NCI-H2171 treated with DMSO at 0.1 percent for 48 hours (cell line): ENCODE measurements around the gene CACNA1S.
A peak's percentile ranks its signal among the peaks of the same experiment; 100 is the strongest.

ENCODE experiments used
- DNase-seq: peaks from one replicate; lab custom pipeline; 2025; lab: John Stamatoyannopoulos, UW

Gene CACNA1S

DNA sequence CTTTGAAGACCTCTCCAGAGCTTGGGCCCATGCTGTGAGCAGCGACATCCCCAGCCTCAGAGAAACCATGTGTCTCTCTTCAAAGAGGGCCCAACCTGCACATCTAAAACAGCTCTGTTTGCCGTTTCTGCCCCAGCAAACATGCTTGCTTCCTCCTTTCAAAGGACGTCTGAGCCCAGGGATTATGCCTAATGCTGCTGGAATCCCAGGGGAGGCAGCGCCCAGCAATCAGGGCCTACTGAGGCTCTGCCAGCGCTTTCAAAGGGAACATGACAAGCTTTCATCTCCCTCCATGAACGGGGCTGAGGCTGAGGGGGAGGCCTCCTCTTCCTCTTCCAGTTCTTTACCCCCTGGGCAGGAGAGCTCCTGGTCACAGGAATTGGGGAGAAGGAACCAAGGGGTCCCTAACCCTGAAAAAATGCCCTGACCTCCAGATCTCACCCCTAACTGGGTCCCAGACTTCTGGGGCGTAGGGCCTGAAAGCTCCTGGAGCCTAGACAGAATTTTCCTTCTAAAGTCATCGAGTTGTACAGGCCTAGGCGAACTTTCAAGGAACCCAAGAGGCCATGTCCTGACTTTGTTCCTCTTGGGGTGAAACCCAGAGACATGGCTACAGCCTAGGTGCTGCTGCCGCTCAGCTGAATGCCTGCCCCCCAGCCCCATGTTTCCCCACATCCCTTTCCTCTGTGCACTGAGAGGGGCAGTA is 28.2 kb upstream of the CACNA1S start:
- DNase-seq = no peak

DNA sequence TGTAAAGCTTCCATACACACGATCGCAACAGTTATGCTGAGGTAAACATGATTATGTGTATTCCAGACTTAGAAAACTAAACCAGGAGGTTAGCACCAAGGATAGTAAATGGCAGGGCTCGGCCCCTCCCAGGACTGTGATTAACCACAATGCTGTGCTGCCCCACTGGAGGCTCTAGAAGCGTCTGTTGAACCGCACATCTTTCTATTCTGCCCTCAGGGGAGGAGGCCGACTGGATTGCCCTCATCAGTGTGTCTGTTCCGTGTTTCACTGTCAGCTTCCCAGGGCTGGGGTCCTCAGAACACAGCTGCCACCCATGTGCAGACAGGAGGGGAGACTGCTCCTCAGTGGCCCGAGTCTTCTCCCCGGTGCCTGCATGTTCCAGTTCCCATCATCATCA is 27.5 kb upstream of the CACNA1S start:
- DNase-seq = no peak

DNA sequence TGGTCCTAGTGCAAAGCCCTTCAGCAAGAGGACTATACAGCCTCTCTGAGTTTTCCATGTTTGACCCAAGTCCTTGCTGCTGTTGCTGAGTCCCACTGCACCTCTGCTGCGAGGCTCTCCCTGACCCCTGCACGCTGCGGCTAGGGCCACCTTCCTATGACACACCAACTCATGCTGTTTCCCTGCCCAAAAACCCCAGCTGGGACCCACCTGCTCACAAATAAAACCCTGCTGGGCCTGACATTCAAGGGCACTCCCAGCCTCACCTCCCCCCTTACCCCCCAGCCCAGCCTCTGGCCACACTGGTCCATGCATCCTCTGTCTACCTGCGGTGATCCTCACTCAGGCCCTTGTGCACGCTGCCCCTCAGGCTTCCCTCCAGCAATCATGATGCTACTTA is 27.1 kb upstream of the CACNA1S start:
- no peak for DNase-seq

DNA sequence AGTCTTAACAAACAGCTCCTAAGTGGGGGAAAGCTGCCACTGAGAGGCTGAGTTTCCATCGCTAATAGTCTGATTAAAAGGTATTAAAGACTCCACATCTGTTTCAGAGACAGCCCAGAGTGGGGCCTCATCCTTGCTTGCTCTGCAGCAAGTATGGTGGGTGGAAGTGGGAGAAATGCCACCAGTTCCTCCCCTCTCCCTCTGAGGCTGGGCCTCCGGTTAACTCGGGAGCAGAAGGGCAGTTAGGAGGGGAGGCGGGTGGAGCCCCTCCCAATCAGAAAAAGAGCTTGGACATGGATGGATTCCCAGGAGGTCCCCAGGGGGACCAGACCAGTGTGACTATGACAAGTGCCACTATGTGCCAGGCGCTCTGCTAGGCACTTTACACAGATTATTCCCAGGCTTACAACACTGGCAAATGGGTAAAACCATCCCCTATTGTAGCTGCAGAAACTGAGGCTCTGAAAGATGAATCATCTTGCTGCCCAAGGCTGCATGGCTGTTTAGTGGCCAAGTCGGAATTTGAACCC is 26.1 kb upstream of the CACNA1S start:
- DNase-seq = no peak

DNA sequence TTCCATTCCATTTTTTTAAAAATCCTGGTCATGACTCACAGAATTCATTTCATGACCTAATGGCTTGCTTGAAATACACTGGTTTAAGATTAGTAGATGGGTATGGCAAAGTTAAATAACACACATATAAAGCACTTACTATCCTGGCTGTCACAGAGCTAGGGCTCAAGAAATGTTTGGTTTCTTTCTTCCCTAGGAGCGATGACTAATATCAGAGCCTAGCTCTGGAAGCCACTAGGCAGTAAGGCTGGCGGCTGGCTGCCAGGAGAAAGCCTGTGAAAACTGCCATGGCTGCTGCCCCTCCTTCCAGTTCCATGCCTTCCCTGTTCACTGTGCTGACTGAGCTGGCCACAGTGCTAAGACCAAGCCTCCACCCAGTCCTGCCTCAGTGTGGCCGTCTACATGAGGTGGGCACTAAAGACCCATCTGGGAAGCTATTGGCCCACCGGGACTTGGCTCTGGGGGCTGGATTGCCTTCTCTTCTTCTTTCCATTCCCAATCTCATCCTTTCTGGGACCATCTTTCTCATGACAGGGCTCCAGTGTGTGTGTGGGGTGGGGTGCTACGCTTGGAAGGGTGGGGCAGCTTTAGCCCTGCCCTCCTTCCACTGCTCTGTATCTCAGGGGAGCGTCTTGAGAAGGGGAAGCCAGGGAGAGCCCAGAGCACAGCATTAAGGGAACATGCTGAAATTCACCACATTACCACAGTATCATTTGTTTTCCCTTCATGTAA is 25.5 kb upstream of the CACNA1S start:
- no peak for DNase-seq

DNA sequence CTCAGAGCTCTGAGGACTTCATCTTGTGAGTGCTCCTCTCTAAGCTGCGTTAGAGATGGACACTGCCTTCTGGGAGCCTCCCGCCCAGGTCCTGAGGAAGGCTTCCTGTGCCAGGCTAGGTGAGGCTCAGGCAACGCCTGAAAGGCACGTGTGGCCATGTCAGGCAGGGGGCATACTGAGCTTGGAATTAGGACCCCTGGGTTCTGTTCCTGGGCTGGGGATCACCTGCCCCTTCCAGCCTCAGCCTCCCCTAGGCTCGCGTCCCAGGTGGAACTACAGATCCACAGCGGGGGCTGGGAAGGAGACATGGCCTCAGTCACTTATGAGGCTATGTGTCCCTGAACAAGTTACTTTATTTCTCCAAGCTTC is 24.8 kb upstream of the CACNA1S start:
- DNase-seq = no peak

DNA sequence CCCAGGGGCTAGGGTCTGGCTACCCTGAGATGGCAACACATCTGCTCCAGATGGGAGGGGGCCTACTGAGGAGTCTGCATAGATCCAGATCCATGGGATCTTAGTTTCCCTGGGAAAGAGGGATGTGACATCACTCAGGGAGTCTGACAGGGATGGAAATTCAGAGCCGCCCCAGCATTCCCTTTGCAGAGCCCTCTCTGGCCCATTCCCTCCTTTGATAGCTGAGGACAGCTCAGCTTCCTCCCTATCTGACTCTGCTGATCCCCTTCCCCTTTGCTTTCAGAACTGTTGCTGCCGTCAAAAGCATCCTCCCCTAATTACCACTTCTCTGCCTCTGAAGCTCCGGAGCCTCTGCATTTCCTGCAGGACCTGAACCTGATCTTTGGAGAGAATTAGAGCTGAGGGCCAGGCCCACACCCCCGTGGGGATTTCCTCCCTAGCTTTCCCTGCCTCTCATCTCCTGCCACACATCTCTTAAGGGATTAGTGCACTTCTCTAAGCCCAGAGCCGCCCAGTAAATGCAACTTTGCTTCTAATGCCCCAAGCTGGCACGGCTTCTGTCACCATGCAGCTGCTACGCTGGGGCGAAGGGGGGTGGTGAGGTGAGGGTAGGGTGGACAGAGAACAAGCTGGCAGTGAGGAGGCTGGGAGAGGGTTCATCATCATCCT is 24.3 kb upstream of the CACNA1S start:
- no peak for DNase-seq

DNA sequence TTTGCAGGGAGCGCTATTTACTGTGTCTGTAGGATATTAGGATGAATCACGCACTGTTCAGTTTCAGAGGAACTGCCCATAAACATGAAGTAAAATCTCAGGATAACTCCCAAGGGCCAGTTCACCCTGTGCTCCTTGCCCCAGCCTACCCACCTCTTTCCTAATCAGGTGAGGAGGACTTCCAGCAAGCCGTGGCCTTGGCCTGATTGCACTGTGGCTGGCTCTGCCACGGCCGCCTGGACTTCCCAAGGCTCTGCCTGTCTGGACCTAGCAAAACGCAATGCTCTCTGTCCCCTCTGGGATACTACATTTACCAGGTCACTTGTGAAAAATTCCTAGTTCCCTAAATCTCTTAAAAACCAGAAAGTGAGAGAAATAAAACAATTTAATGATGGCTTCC is 22.2 kb upstream of the CACNA1S start:
- DNase-seq = no peak

DNA sequence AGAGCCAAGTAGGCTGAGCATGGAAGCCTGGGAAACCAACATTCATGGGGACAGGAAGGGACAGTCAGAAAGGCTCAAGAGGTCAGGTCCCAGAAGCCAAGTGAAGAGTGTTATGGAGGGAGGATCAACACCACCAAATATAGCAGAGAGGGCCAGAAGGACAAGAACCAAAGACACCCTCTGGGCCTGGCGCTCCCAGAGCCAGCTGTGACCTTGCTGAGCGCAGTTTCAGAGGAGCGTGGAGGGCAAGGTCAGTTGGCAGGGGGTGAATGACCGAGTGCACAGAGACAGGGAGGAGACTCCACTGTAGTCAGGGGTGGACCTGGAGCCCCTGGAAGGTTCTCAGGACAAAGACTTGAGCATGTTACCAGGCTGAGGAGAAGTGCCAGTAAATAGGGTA is 19.2 kb upstream of the CACNA1S start:
- no peak for DNase-seq

DNA sequence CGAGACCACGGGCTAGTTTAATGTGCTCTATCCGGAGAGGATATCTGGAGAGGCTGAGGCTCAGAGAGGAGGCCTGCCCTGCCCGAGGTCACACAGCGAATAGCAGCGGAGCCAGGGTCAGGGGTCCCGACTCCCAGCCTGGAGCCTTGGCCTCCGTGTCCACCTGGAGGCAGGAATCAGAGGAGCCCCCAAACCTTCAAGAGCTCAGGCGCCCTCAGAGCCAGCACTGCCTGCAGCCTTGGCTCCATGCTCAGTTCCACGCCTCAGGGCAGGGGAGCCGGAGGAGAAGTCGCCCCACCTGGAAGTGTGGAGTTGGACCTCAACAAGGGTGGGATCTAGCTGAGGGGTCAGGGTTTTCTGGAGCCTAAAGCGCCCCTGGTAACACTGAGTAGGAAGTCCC is 16.7 kb upstream of the CACNA1S start:
- DNase-seq = no peak

DNA sequence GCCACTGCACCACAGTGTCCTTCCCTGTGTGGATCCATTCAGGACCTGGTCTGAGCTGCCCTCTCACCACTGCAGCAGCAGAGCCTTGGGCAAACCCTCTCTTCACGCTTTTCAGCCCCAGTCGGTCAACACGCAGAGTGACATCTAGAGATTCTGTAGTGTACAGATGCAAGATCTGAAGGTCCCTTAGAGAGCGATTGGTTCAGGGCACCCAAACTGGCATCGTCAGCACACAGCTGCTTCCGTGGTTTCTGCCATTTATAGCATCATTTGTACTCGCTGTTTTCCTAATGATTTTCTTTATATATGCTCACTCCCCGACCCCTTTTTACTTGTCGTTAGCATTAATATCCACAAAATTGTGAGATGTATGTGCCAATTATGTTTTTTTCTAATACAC is 16.2 kb upstream of the CACNA1S start:
- DNase-seq = no peak

DNA sequence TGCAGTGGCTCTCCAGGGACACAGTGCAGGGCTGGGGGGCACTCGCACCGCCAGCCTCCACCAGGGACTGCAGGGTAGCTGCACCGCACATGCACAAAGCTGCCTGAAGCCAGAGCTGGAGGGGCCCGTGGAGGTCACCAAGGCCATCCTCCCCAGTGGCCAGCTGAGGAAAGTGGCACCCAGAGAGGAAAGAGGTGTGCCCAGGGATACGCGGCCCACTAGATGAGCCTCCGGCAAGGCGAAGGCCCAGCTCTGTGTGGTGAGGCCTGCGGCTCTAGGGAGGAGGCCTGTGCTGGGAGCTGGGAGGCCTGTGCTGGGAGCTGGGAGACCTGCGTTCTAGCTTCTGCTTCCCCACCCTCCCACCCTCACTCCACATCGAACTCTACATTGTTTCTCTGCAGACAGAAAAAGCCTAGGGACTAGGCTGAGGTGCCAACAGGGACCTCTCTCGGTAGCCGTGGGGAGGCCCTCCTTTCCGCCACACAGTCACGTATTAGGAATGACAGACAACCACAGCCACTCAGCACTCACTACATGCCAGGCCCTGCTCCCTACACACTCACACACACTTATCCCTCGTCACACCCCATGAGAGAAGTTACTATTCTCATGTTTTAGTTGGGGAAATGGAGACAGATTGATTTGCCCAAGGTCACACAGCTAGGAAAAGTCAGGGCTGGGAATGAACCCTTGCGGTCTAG is 15.7 kb upstream of the CACNA1S start:
- DNase-seq = no peak

DNA sequence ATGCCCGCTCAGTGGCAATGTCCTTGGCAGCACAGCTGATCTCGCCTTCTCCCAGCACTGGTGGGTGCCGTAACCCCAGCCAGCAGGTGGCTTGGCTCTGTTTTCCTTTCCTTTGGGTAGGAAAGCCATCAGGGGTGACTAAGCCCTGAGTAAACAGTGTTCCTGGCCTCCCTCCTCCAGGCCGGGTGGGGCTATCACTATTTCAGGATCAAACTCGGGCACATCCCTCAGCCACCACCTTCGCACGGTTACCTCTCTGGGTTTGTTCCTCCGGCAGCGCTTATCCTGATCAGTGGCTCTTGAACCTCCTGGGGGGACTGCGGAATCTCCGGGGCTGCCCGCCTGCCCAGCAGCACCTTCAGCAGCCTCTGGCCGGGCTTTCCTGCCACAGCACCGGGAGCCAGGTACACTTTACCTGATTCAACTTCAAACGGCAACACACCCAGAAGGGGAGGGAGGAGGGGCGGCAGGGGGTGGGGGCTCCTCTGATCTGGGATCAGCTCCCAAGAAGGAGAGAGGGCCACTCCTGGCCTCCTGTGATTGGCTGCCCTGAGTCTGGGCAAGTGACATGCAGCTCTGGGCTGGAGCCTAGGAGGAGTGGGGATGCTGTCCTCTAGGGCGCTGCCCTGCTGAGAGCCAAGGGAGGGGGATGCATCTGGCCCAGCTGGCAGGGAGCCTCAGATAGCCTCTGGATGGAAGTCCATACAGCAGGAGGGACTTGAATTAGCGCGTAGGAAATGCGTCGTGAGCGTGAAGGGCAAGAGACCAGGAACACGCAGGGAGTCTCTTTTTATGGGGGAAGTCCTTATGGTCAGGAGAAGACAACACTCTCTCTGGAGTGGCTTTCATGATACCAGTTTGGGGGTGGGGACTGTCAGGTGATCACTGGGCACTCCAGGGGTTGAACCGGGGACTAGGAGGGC is 14.9 kb upstream of the CACNA1S start, which contains the start of gene ASCL5:
ASCL5 (minus strand) TSS at position 353 of the 923 bp plus-strand sequence. CDS start 11,812 bp downstream, outside the sequence.
- DNase-seq = no peak

DNA sequence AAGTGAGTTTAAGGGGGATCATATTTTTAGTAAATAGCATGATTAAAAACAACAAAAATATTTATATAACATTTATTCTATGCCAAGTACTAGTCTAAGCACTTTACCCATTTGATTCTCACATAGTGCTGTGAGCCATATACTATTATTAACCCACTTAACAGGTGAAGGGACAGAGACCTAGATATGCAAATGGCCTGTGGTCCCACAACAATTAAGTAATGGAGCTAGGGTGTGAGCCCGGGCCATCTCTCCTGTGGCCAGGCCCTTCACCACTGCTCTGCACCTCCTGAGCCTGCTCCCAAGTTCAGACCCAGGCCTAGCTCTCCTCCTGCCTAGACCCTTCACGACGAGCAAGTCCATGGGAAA is 14.2 kb upstream of the CACNA1S start:
- DNase-seq = no peak

DNA sequence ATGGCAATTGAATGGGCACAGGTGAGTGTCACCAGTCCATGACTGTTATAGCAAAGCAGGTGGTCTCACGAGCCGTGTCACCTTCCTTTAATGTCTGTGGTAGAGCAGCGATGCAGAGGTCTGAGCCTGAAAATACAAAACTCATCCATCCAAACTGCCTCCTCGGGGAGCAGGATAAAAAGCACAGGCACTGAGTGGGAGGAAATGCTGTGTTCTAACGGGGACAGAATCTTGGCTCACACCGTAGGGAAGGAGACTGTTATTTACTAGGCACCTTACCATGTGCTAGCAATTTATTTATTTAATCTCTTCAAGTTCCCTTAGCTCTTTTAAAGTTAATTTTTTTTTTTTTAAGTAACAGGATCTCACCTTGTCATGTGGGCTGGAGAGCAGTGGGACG is 13.6 kb upstream of the CACNA1S start:
- no peak for DNase-seq

DNA sequence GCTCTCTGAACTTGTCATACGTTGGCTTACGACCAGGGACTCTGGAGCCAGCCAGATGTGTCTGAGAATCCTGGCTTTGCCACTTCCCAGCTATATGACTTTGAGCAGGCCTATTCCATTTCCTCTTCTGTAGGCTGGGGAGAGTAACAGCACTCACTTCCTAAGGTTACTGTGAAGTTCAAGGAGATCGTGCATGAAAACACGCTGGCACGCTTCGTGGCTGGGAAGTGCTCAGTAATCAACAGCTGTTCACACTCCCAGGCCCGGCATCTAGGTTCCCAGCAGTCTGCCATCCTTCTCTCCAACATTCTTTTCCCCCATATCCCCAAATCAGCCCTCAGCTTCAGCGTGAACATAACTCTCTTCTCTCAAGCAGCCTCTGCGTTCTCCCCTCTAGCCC is 12.8 kb upstream of the CACNA1S start:
- peak; percentile 56 for DNase-seq

DNA sequence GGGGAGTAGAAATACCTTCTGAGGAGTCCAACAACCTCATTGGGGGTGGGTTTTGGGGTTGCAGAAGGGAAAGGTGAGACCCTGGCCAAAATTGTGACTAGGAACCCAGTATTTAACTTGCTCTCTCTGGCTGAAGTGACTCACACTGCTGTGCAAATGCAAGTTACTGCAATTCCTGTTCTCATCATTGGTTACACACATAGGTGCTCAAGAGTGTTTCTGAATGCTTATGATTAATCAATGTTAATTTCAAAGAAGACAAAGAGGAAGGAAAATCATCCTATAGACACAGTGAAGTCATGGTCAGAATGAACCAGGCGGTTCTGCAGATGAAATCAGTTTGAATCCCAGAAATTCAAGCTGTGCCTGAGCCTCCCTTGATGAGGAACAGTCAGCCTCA is 11.6 kb upstream of the CACNA1S start:
- DNase-seq = no peak

DNA sequence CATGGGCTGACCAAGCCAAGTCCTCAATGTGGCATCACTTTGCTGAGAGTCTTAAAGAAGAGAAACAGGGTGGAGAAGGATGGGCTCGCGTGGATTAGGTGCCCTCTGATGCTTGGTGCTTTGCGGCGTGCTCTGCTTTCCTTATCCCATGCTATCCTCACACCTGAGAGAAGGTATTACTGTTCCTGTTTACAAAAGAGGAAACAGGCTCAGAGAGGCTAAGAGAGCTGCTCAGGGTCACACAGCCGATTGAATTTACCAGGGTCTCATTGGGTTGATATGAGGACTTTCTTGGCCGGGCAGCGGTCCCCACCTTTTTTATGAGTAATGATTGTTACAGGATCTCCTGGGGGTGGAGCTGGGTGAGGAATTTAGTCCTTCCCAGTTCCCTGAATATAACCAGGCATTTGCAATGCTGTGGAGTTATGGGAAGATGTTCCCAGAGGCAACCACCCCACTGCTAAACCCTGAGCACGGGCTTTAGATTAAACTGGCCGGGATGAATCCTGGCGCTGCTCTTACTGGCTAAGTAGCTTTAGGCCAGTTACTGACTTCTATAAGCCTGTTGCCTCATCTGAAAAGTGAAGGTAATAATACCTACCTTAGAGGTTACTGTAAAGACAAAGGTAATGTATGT is 10.2 kb upstream of the CACNA1S start:
- no peak for DNase-seq

DNA sequence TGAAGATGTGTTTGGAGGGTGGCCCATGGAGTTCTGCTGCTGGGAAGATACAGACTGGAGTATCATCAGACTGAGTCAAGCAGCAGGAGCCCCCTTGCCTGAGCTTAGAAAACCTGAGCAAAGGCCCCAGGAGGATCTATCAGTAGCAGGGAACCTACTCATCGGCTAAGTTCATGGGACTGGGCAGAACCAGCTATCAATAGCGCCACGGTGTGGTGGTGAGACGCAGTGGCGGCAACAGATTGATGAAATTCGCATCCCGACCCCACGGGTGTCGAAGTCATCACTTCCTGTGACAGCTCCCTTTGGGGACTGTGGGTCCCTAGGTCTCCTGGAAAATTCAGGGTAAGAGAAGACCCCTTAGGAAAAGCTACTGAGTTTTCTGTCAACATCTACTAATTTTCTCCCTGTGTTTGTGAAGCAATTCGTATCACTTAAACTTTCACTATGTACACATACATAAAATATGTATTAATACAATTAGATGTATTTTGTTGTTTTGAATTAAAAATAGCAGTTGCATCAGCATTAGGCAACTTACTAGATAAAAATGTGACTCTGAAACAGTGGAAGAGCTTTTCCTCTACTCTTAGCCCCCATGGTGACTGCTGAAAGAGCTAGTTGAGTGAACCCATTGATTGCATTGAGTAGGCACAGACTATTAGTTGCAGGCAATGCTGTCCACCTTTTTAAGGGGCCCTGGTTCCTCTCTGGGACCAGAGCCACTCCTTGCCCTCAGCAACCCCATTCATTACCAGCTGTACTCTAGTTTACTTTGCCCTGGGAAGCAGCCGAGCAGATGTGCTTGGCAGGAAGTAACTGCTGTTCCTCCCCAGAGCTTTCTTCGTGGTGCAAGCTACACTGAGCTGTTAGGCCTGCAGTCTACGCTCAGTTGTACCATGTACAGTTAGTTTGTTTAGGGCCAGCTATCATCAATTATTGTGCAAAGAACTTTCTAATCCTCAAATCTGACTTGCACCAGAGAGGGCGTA is 7.3 kb upstream of the CACNA1S start:
- peak; percentile 22 for DNase-seq

DNA sequence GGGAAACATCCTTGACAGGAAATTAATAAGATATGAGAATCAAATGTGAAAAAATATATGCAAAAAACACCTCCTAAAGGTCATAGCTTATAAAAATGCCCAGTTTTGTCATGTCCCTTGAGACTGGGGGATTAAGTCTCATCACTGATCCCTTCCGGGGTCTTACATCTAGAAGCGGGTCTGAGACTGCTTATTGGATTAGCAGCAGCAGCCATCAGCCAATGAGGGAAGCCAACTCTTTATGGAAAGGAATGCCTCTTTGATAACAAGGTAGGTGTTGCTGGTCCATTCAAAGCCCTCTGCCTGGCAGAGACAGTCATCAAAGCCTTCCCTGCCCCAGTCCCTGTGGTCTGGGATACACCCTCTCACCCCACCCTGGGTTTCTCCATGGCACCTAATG is 3.9 kb upstream of the CACNA1S start:
- DNase-seq = no peak
